HEK293 (cell line): Measurements from ENCODE around the gene FOXJ2.

Source experiments
- CTCF ChIA-PET: fragments of 350-600 bp; formaldehyde crosslinking; extraction: SDS; loops from one replicate; lab custom pipeline; 2021; ENCODE audit warnings: antibody characterized with exemption; lab: Yijun Ruan, JAX
- POLR2A ChIA-PET: fragments of 300-600 bp; formaldehyde crosslinking; extraction: SDS; loops from one replicate; lab custom pipeline; 2020; ENCODE audit warnings: antibody characterized with exemption, inconsistent platforms; lab: Yijun Ruan, JAX
- H3K27ac ChIP-seq: fragments of 200-500 bp; sonication (Bioruptor generic); 2 replicates; pipeline ENCODE4 v1.5.1; 2014; ENCODE audit warnings: low read depth, low read length, control low read depth, inconsistent platforms; ENCODE audit errors: extremely low read depth
- H3K36me3 ChIP-seq, 2 experiments: fragments of 200-500 bp in 1 of 2; sonication (Bioruptor generic) in 1 of 2; 1 replicate in 1 of 2; 2 replicates in 1 of 2; pipeline ENCODE4 v1.5.1; 2014 to 2017; ENCODE audit warnings: inconsistent platforms in 2 of 2, low read length in 2 of 2; ENCODE audit not compliant: control insufficient read depth in 2 of 2, insufficient read depth in 1 of 2
- H3K4me1 ChIP-seq: fragments of 200-500 bp; sonication (Bioruptor generic); 2 replicates; pipeline ENCODE4 v1.5.1; 2014; ENCODE audit warnings: mild to moderate bottlenecking, low read length, inconsistent platforms; ENCODE audit not compliant: control insufficient read depth, insufficient read depth
- H3K4me3 ChIP-seq: 2 replicates; pipeline ENCODE4 v1.5.1; 2011; ENCODE audit warnings: low read depth, mild to moderate bottlenecking, control low read depth, low read length, moderate library complexity
- H3K9me3 ChIP-seq: fragments of 200-500 bp; sonication (Bioruptor generic); 2 replicates; pipeline ENCODE4 v1.5.1; 2014; ENCODE audit warnings: low read depth, low read length, inconsistent platforms; ENCODE audit not compliant: control insufficient read depth, insufficient read depth
- GFI1B ChIP-seq: fragments of 450-650 bp; formaldehyde crosslinking; IDR thresholded peaks from 2 replicates; pipeline ENCODE4 v1.5.1; 2016; ENCODE audit warnings: missing biosample characterization, missing genetic modification characterization
- GLI2 ChIP-seq: fragments of 450-650 bp; formaldehyde crosslinking; IDR thresholded peaks from 2 replicates; pipeline ENCODE4; 2017; ENCODE audit warnings: missing biosample characterization, missing genetic modification characterization, low read depth, borderline replicate concordance
- IKZF3 ChIP-seq: fragments of 450-650 bp; IDR thresholded peaks from 2 replicates; pipeline ENCODE4 v1.5.0; 2018; ENCODE audit warnings: missing biosample characterization, mild to moderate bottlenecking, missing genetic modification characterization, moderate library complexity
- KLF8 ChIP-seq: fragments of 450-650 bp; formaldehyde crosslinking; IDR thresholded peaks from 2 replicates; pipeline ENCODE4 v1.5.1; 2016; ENCODE audit warnings: missing biosample characterization, missing genetic modification characterization
- SP7 ChIP-seq: fragments of 450-650 bp; formaldehyde crosslinking; IDR thresholded peaks from 2 replicates; pipeline ENCODE4 v1.5.1; 2016; ENCODE audit warnings: missing biosample characterization, missing genetic modification characterization
- ZBTB21 ChIP-seq: fragments of 450-650 bp; formaldehyde crosslinking; IDR thresholded peaks from 2 replicates; pipeline ENCODE4 v1.5.1; 2017; ENCODE audit warnings: missing biosample characterization, missing genetic modification characterization
- ZFHX2 ChIP-seq: fragments of 450-650 bp; formaldehyde crosslinking; conservative IDR thresholded peaks from 2 replicates; pipeline ENCODE4 v1.5.1; 2016; ENCODE audit warnings: missing biosample characterization, missing genetic modification characterization
- ZNF133 ChIP-seq: fragments of 450-650 bp; formaldehyde crosslinking; IDR thresholded peaks from 2 replicates; pipeline ENCODE4 v1.5.1; 2016; ENCODE audit warnings: missing biosample characterization, missing genetic modification characterization
- ZNF169 ChIP-seq: fragments of 450-650 bp; formaldehyde crosslinking; IDR thresholded peaks from 2 replicates; pipeline ENCODE4 v1.5.1; 2016; ENCODE audit warnings: missing biosample characterization, missing genetic modification characterization
- ZNF223 ChIP-seq: fragments of 450-650 bp; formaldehyde crosslinking; IDR thresholded peaks from 2 replicates; pipeline ENCODE4 v1.5.1; 2016; ENCODE audit warnings: missing biosample characterization, missing genetic modification characterization
- ZNF239 ChIP-seq: fragments of 450-650 bp; formaldehyde crosslinking; IDR thresholded peaks from 2 replicates; pipeline ENCODE4 v1.5.1; 2016; ENCODE audit warnings: missing biosample characterization, missing genetic modification characterization
- ZNF24 ChIP-seq: fragments of 450-650 bp; formaldehyde crosslinking; IDR thresholded peaks from 2 replicates; pipeline ENCODE4 v1.5.1; 2016; ENCODE audit warnings: missing biosample characterization, missing genetic modification characterization
- ZNF248 ChIP-seq: fragments of 450-650 bp; formaldehyde crosslinking; IDR thresholded peaks from 2 replicates; pipeline ENCODE4 v1.5.1; 2017; ENCODE audit warnings: missing biosample characterization, missing genetic modification characterization
- ZNF266 ChIP-seq: fragments of 450-650 bp; formaldehyde crosslinking; IDR thresholded peaks from 2 replicates; pipeline ENCODE4 v1.5.1; 2016; ENCODE audit warnings: missing biosample characterization, missing genetic modification characterization, low read depth
- ZNF394 ChIP-seq: fragments of 450-650 bp; formaldehyde crosslinking; IDR thresholded peaks from 2 replicates; pipeline ENCODE4 v1.5.1; 2016; ENCODE audit warnings: missing biosample characterization, missing genetic modification characterization, mild to moderate bottlenecking, moderate library complexity, borderline replicate concordance
- ZNF473 ChIP-seq: fragments of 450-650 bp; formaldehyde crosslinking; IDR thresholded peaks from 2 replicates; pipeline ENCODE4 v1.5.1; 2017; ENCODE audit warnings: missing biosample characterization, missing genetic modification characterization
- ZNF48 ChIP-seq: fragments of 450-650 bp; formaldehyde crosslinking; IDR thresholded peaks from 2 replicates; pipeline ENCODE4 v1.5.1; 2016; ENCODE audit warnings: missing biosample characterization, missing genetic modification characterization
- ZNF555 ChIP-seq: fragments of 450-650 bp; formaldehyde crosslinking; conservative IDR thresholded peaks from 2 replicates; pipeline ENCODE4 v1.5.1; 2017; ENCODE audit warnings: missing biosample characterization, mild to moderate bottlenecking, missing genetic modification characterization, inconsistent platforms
- ZNF600 ChIP-seq: fragments of 450-650 bp; formaldehyde crosslinking; IDR thresholded peaks from 2 replicates; pipeline ENCODE4 v1.5.1; 2016; ENCODE audit warnings: missing biosample characterization, missing genetic modification characterization
- ZNF610 ChIP-seq: fragments of 450-650 bp; formaldehyde crosslinking; IDR thresholded peaks from 2 replicates; pipeline ENCODE4 v1.5.1; 2016; ENCODE audit warnings: missing biosample characterization, missing genetic modification characterization, borderline replicate concordance
- ZNF621 ChIP-seq: fragments of 450-650 bp; formaldehyde crosslinking; IDR thresholded peaks from 2 replicates; pipeline ENCODE4 v1.5.1; 2017; ENCODE audit warnings: missing biosample characterization, missing genetic modification characterization
- ZNF670 ChIP-seq: fragments of 450-650 bp; formaldehyde crosslinking; IDR thresholded peaks from 2 replicates; pipeline ENCODE4 v1.5.1; 2016; ENCODE audit warnings: missing biosample characterization, missing genetic modification characterization, low read depth
- ZSCAN30 ChIP-seq: fragments of 450-650 bp; IDR thresholded peaks from 2 replicates; pipeline ENCODE4 v1.5.1; 2018; ENCODE audit warnings: missing biosample characterization, mild to moderate bottlenecking, missing genetic modification characterization, moderate library complexity
- TF ChIP-seq, protein P1 (sequence below): fragments of 450-650 bp; IDR thresholded peaks from 2 replicates; pipeline ENCODE4 v1.5.1; 2018; ENCODE audit warnings: missing biosample characterization, mild to moderate bottlenecking, missing genetic modification characterization
- TF ChIP-seq, protein P2 (sequence below): fragments of 450-650 bp; formaldehyde crosslinking; optimal IDR thresholded peaks from 2 replicates; pipeline ENCODE3; 2016; ENCODE audit warnings: missing biosample characterization, mild to moderate bottlenecking, missing genetic modification characterization
- TF ChIP-seq, protein P3 (sequence below): fragments of 450-650 bp; formaldehyde crosslinking; IDR thresholded peaks from 2 replicates; pipeline ENCODE4 v1.5.1; 2016; ENCODE audit warnings: missing biosample characterization, missing genetic modification characterization

Gene FOXJ2

DNA sequence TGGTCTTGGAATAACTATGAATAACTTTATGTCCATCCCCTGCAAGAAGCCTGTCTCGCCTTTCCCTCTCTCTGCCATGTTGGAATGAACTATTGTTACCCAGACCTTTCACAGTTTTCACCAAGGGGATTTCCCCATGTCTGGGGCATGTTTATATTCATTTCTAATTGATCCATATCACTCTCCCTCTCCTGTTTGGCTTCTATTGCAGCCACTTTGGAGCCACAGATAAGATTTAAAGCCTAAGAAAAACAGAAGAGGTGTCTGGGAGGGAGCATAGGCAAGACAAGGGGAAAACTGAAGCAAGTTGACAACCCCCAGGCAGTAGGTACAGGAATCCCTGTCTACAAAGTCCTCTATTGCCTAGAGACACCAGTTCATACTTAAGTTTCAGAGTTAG is 41.0 kb upstream of the FOXJ2 start (continued):
- TF ChIP-seq, protein P1, sequence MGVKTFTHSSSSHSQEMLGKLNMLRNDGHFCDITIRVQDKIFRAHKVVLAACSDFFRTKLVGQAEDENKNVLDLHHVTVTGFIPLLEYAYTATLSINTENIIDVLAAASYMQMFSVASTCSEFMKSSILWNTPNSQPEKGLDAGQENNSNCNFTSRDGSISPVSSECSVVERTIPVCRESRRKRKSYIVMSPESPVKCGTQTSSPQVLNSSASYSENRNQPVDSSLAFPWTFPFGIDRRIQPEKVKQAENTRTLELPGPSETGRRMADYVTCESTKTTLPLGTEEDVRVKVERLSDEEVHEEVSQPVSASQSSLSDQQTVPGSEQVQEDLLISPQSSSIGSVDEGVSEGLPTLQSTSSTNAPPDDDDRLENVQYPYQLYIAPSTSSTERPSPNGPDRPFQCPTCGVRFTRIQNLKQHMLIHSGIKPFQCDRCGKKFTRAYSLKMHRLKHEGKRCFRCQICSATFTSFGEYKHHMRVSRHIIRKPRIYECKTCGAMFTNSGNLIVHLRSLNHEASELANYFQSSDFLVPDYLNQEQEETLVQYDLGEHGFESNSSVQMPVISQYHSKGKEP (tag by site-specific recombination), result no peak

DNA sequence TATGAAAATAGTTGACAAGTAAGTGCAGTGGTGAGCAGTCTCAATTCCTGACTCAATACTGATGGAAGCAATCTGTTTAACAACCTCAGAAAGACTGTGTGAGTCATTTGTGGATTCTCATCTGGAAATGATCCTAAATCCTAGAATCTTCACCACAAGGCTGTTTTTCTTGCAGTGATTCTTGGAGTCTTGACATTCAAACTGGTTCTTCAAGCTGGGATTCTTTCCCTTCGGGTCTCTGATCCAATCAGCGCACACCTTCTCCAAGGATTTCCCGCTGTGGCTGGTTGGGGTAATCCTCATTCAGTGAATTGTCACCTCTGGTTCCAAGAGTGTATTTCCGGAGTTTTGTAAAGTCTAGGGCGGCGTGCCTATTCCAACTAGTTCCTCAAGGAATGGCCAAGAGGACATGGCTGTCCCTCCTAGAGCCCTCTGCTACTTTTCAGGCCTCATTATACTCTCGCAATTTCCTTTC is 37.7 kb upstream of the FOXJ2 start:
- ChIA-PET POLR2A (interaction anchor here (2.2 to 2.5 kb wide), 2 partner anchors 59 to 62 kb away, joined by 7 to 9 read pairs; partner anchors contain the start of gene SLC2A3), CTCF (interaction anchor here (0.6 to 4.4 kb wide), 20 partner anchors 9 to 315 kb away, joined by 3 to 52 read pairs (median 4); partner anchors contain the start of gene SLC2A3)
- TF ChIP-seq, protein P2, sequence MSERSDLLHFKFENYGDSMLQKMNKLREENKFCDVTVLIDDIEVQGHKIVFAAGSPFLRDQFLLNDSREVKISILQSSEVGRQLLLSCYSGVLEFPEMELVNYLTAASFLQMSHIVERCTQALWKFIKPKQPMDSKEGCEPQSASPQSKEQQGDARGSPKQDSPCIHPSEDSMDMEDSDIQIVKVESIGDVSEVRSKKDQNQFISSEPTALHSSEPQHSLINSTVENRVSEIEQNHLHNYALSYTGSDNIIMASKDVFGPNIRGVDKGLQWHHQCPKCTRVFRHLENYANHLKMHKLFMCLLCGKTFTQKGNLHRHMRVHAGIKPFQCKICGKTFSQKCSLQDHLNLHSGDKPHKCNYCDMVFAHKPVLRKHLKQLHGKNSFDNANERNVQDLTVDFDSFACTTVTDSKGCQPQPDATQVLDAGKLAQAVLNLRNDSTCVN (tag by site-specific recombination), result no peak
- TF ChIP-seq ZBTB21 (tag by site-specific recombination), result no peak
- no peak for TF ChIP-seq ZNF48 (tag by site-specific recombination)
- TF ChIP-seq GFI1B (tag by site-specific recombination), result 0 out of 2 replicates have a peak, but pooled peaks have one; percentile 49
- no peak for TF ChIP-seq KLF8 (tag by site-specific recombination)
- no peak for TF ChIP-seq ZNF555 (tag by site-specific recombination)
- TF ChIP-seq, protein P3, sequence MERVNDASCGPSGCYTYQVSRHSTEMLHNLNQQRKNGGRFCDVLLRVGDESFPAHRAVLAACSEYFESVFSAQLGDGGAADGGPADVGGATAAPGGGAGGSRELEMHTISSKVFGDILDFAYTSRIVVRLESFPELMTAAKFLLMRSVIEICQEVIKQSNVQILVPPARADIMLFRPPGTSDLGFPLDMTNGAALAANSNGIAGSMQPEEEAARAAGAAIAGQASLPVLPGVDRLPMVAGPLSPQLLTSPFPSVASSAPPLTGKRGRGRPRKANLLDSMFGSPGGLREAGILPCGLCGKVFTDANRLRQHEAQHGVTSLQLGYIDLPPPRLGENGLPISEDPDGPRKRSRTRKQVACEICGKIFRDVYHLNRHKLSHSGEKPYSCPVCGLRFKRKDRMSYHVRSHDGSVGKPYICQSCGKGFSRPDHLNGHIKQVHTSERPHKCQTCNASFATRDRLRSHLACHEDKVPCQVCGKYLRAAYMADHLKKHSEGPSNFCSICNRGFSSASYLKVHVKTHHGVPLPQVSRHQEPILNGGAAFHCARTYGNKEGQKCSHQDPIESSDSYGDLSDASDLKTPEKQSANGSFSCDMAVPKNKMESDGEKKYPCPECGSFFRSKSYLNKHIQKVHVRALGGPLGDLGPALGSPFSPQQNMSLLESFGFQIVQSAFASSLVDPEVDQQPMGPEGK, result no peak
- TF ChIP-seq, all 188 proteins: peak for 1
- H3K27ac ChIP-seq, result no peak overlapping the region
- no peak overlapping the region for H3K4me3 ChIP-seq
- 0 out of 2 replicates have a peak, but pooled peaks cover 2% of the 10 kb centered on the region for H3K4me1 ChIP-seq
- no peaks in the 10 kb centered on the region for H3K36me3 ChIP-seq
- no peaks in the 10 kb centered on the region for H3K9me3 ChIP-seq

DNA sequence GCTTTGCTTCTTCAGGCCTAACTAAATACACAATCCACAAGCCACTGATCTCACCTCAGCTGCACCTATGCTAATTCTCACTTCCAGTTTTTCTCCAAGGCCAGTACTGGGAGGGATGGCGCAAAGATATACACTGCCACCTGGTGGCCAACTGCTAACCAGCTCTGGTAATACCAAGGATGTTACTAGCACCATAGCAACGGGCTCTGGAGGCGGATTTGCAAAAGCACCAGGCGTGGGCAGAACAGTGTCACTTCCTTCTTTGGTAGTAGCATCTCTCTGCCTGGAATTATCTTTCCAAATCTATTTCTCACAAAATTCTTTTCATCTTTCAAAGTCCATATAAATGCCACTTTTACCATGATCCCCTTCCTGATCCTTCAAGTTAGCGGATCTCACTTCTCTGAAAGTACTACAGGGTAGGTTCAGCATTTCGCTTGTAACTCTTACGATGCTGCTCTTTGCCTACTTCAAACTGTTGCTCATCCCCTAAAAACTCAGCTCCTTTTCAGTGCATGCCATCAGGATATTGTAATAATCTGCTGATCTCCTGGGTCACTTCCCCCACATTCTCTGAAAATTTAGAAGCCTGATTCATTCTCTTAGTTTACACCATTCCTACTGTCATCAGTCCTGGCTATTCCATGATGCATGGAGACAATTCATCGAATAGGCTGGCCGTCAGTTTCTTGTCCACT is 37.1 kb upstream of the FOXJ2 start:
- ChIA-PET POLR2A (interaction anchor here (2.2 to 2.5 kb wide), 2 partner anchors 59 to 62 kb away, joined by 7 to 9 read pairs; partner anchors contain the start of gene SLC2A3), CTCF (interaction anchor here (0.6 to 4.4 kb wide), 21 partner anchors 10 to 316 kb away, joined by 3 to 52 read pairs (median 4); partner anchors contain the start of gene SLC2A3)
- Histone ChIP-seq H3K27ac (no peak overlapping the region), H3K9me3 (no peaks in the 10 kb centered on the region), H3K4me1 (no peaks in the 10 kb centered on the region), H3K36me3 (no peaks in the 10 kb centered on the region), H3K4me3 (no peak overlapping the region)
- TF ChIP-seq ZFHX2 (tag by site-specific recombination) (peak; percentile 59; the same call in 1 of the 2 replicates), ZNF239 (no peak), ZNF223 (no peak), ZNF24 (tag by site-specific recombination) (peak; percentile 38; the same call in 1 of the 2 replicates), ZNF248 (tag by site-specific recombination) (no peak), IKZF3 (tag by site-specific recombination) (no peak), ZNF266 (no peak), ZNF473 (tag by site-specific recombination) (no peak), ZNF394 (tag by site-specific recombination) (peak; percentile 21; the same call in 1 of the 2 replicates), ZNF133 (tag by site-specific recombination) (no peak), ZNF621 (no peak), ZSCAN30 (peak; percentile 85; the same call in 1 of the 2 replicates), ZNF600 (tag by site-specific recombination) (no peak), ZNF610 (no peak), SP7 (tag by site-specific recombination) (peak; percentile 34; the same call in 1 of the 2 replicates), ZNF169 (tag by site-specific recombination) (no peak), ZNF670 (tag by site-specific recombination) (no peak), GLI2 (tag by site-specific recombination) (no peak)
- TF ChIP-seq, protein P2 (tag by site-specific recombination), result no peak
